Measurements from ENCODE around the gene SYNJ2. TPM values are rescaled to one million over a fixed set of nuclear protein-coding genes. Genes with fewer than 3 reads are reported as not detected.

The SYNJ2 gene
- total RNA-seq, 1 experiment from 2014 or later, result 45.0 TPM

- H3K27me3 ChIP-seq (replicated peaks; ENCODE audit: control insufficient read depth, insufficient read depth, low read length), result no peaks in the 10 kb centered on the region
- H3K4me3 Mint-ChIP-seq (ENCODE audit: unreplicated experiment), result peak overlapping the region; percentile 18
- H3K36me3 Mint-ChIP-seq (ENCODE audit: insufficient read depth, unreplicated experiment), result peaks cover 36% of the 10 kb centered on the region
- POLR2A ChIA-PET, result no interaction called here
- no peak overlapping the region for H3K4me3 ChIP-seq (ENCODE audit: low read depth, low read length)
- no peaks in the 10 kb centered on the region; the same call in none of the 2 replicates for H3K36me3 ChIP-seq (ENCODE audit: control insufficient read depth, insufficient read depth, low read length)
- CTCF ChIA-PET, result interaction anchor here (0.6 kb wide), 1 partner anchor 1043 kb away, joined by 3 read pairs; no protein-coding TSS in a partner anchor
- peaks cover 66% of the 10 kb centered on the region for H3K4me1 Mint-ChIP-seq (ENCODE audit: low read depth, unreplicated experiment)
- H3K27ac Mint-ChIP-seq (ENCODE audit: unreplicated experiment), result peak overlapping the region; percentile 71
- H3K27me3 Mint-ChIP-seq (ENCODE audit: insufficient read depth, unreplicated experiment), result no peaks in the 10 kb centered on the region
- H3K9me3 Mint-ChIP-seq (ENCODE audit: unreplicated experiment), result peaks cover 10% of the 10 kb centered on the region
- H3K9me3 ChIP-seq, result no peaks in the 10 kb centered on the region
- H3K4me1 ChIP-seq, result peaks cover 59% of the 10 kb centered on the region
- DNase-seq, result no peak
- BruUV-seq (replicated peaks), result no TSS peak
- intact Hi-C loops (cut with micrococcal nuclease; ENCODE audit: unreplicated experiment), result no loop called here
- TF ChIP-seq CTCF (IDR thresholded peaks at IDR 0.05; ENCODE audit: insufficient read depth in 1 of 2, low read depth in 1 of 2, low read length in 1 of 2, severe bottlenecking in 1 of 2, unreplicated experiment in 1 of 2), result no peak
These were observed 24.0 kb downstream of the SYNJ2 start for GRCh38 chr6:158005626-158006180.

GRCh38 chr6:158006331-158006730 lies 24.7 kb downstream of the SYNJ2 start:
- Histone ChIP-seq H3K4me3 (ENCODE audit: low read depth, low read length) (no peak overlapping the region), H3K36me3 (ENCODE audit: control insufficient read depth, insufficient read depth, low read length) (no peaks in the 10 kb centered on the region; the same call in none of the 2 replicates), H3K9me3 (no peaks in the 10 kb centered on the region), H3K4me1 (peaks cover 64% of the 10 kb centered on the region), H3K27me3 (replicated peaks; ENCODE audit: control insufficient read depth, insufficient read depth, low read length) (no peaks in the 10 kb centered on the region)
- peaks cover 43% of the 10 kb centered on the region for H3K36me3 Mint-ChIP-seq (ENCODE audit: insufficient read depth, unreplicated experiment)
- BruUV-seq (replicated peaks), result no TSS peak
- H3K4me1 Mint-ChIP-seq (ENCODE audit: low read depth, unreplicated experiment), result peaks cover 69% of the 10 kb centered on the region
- no peaks in the 10 kb centered on the region for H3K27me3 Mint-ChIP-seq (ENCODE audit: insufficient read depth, unreplicated experiment)
- no peak for TF ChIP-seq CTCF (IDR thresholded peaks at IDR 0.05; ENCODE audit: insufficient read depth in 1 of 2, low read depth in 1 of 2, low read length in 1 of 2, severe bottlenecking in 1 of 2, unreplicated experiment in 1 of 2)
- no peak for DNase-seq
- intact Hi-C loops (cut with micrococcal nuclease; ENCODE audit: unreplicated experiment), result no loop called here
- peaks cover 10% of the 10 kb centered on the region for H3K9me3 Mint-ChIP-seq (ENCODE audit: unreplicated experiment)
- CTCF ChIA-PET, result interaction anchor here (0.6 kb wide), 1 partner anchor 1044 kb away, joined by 3 read pairs; no protein-coding TSS in a partner anchor
- peak overlapping the region; percentile 71 for H3K27ac Mint-ChIP-seq (ENCODE audit: unreplicated experiment)
- POLR2A ChIA-PET, result no interaction called here
- H3K4me3 Mint-ChIP-seq (ENCODE audit: unreplicated experiment), result peak overlapping the region; percentile 18

- peaks cover 70% of the 10 kb centered on the region for H3K4me1 Mint-ChIP-seq (ENCODE audit: low read depth, unreplicated experiment)
- H3K27ac Mint-ChIP-seq (ENCODE audit: unreplicated experiment), result no peak overlapping the region
- H3K9me3 ChIP-seq, result no peaks in the 10 kb centered on the region
- peaks cover 60% of the 10 kb centered on the region for H3K4me1 ChIP-seq
- H3K9me3 Mint-ChIP-seq (ENCODE audit: unreplicated experiment), result peaks cover 5% of the 10 kb centered on the region
- no peak for DNase-seq
- H3K4me3 ChIP-seq (ENCODE audit: low read depth, low read length), result no peak overlapping the region
- intact Hi-C loops (cut with micrococcal nuclease; ENCODE audit: unreplicated experiment), result no loop called here
- peaks cover 43% of the 10 kb centered on the region for H3K36me3 Mint-ChIP-seq (ENCODE audit: insufficient read depth, unreplicated experiment)
- H3K36me3 ChIP-seq (ENCODE audit: control insufficient read depth, insufficient read depth, low read length), result no peaks in the 10 kb centered on the region; the same call in none of the 2 replicates
- no TSS peak for BruUV-seq (replicated peaks)
- H3K4me3 Mint-ChIP-seq (ENCODE audit: unreplicated experiment), result no peak overlapping the region
- ChIA-PET POLR2A (no interaction called here), CTCF (no interaction called here)
- H3K27me3 Mint-ChIP-seq (ENCODE audit: insufficient read depth, unreplicated experiment), result no peaks in the 10 kb centered on the region
- TF ChIP-seq CTCF (IDR thresholded peaks at IDR 0.05; ENCODE audit: insufficient read depth in 1 of 2, low read depth in 1 of 2, low read length in 1 of 2, severe bottlenecking in 1 of 2, unreplicated experiment in 1 of 2), result no peak
- H3K27me3 ChIP-seq (replicated peaks; ENCODE audit: control insufficient read depth, insufficient read depth, low read length), result no peaks in the 10 kb centered on the region
These were observed 25.3 kb downstream of the SYNJ2 start for GRCh38 chr6:158006821-158007570.
